Measurements from ENCODE around the gene EEF2. TPM values are rescaled to one million over a fixed set of nuclear protein-coding genes. Genes with fewer than 3 reads are reported as not detected.
A peak's percentile ranks its signal among the peaks of the same experiment; 100 is the strongest.
"Not testable (repeated sequence)": the region's sequence is repeated elsewhere in the genome, so short reads cannot be mapped to it uniquely, and the experiment has no call there.

EEF2 gene
- total and polyA plus RNA-seq, 4 donors: 244 to 1,090 (median 818) TPM

- TF ChIP-seq, protein P1, sequence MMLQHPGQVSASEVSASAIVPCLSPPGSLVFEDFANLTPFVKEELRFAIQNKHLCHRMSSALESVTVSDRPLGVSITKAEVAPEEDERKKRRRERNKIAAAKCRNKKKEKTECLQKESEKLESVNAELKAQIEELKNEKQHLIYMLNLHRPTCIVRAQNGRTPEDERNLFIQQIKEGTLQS (IDR thresholded peaks at IDR 0.05): no peak
- TF ChIP-seq, protein P2, sequence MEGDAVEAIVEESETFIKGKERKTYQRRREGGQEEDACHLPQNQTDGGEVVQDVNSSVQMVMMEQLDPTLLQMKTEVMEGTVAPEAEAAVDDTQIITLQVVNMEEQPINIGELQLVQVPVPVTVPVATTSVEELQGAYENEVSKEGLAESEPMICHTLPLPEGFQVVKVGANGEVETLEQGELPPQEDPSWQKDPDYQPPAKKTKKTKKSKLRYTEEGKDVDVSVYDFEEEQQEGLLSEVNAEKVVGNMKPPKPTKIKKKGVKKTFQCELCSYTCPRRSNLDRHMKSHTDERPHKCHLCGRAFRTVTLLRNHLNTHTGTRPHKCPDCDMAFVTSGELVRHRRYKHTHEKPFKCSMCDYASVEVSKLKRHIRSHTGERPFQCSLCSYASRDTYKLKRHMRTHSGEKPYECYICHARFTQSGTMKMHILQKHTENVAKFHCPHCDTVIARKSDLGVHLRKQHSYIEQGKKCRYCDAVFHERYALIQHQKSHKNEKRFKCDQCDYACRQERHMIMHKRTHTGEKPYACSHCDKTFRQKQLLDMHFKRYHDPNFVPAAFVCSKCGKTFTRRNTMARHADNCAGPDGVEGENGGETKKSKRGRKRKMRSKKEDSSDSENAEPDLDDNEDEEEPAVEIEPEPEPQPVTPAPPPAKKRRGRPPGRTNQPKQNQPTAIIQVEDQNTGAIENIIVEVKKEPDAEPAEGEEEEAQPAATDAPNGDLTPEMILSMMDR (IDR thresholded peaks at IDR 0.05; ENCODE audit: low read depth, low read length, missing input control): no peak
- no peak for TF ChIP-seq FOXA2 (IDR thresholded peaks at IDR 0.05)
Observed at GRCh38 chr19:4007836-4008539, 22.7 kb upstream of the EEF2 start (continued).

DNA sequence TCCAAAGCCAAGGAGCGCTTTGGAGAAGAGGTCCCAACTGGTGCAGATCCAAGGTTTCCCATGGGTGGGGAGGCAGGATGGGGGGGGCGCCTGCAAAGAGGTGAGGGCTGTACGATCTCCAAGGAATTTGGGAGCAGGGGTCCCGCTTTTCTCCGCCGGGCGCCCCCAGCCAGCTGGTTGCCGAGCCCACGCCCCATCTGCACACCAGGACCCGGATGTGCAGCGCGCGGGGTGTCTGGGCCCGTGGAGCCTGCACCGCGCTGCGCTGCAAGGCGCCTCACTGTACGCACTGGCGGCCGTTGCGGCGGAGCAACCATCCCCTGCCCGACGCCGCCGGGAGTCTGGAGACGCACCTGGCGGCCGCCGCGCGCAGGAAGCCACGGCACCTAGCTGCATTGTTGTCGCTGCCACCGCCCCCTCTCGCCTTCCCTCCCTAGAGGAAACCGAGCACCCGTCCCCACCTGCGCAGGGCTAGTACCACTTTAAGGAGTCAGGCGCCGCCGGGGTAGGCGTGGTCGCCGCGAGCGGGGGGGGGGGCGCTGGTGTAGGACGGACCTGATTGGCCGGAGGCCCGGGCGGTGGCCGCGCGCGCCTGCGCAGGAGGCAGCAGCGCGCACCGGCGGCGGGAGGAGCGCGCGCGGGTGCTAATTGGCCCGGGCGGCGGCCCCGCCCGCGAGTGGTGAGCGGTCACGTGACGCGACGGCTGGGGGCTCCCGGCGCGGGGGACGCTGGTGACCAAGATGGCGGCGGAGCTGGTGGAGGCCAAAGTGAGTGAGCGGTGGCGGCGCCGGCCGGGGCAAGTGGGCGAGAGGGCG lies 22.0 kb upstream of the EEF2 start, which contains the start of gene PIAS4:
Gene PIAS4 (plus strand): TSS at position 716 of the 815 bp plus-strand sequence. CDS start 25 bp downstream, at position 741.
- Histone ChIP-seq H3K4me3 (ENCODE audit: low read depth in 1 of 3, low read length in 3 of 3) (peak within 1 kb of the TSS; percentile 73 to 99 (median 95)), H3K9me3 (ENCODE audit: control insufficient read depth in 4 of 4, low read length in 3 of 4) (no peaks in the 10 kb centered on the region), H3K9ac (ENCODE audit: low read depth in 1 of 2, low read length in 2 of 2) (peak within 1 kb of the TSS; percentile 73 to 75), H3K36me3 (ENCODE audit: control insufficient read depth in 4 of 4, insufficient read depth in 3 of 4, low read depth in 1 of 4, low read length in 3 of 4) (no peaks in the 10 kb centered on the region), H3K4me1 (ENCODE audit: control insufficient read depth in 4 of 4, insufficient read depth in 4 of 4, low read length in 3 of 4) (peaks cover 22 to 48% (median 40%) of the 10 kb centered on the region in 4 donors), H3K27me3 (ENCODE audit: control insufficient read depth in 4 of 4, insufficient read depth in 4 of 4, low read length in 3 of 4) (no peaks in the 10 kb centered on the region), H3K27ac (ENCODE audit: low read depth in 1 of 2, low read length in 2 of 2) (peak within 1 kb of the TSS; percentile 79 to 82)
- peak; percentile 97 for DNase-seq (ENCODE audit: low spot score)
- TF ChIP-seq YY1 (IDR thresholded peaks at IDR 0.05) (peak; percentile 68), GABPA (IDR thresholded peaks at IDR 0.05 in 1 of 2, conservative IDR thresholded peaks at IDR 0.05 in 1 of 2) (peak in 1 of 2 donors; percentile 10), FOXA2 (IDR thresholded peaks at IDR 0.05) (no peak)
- under 1% methylated on average over 91 of the region's 91 CpGs for WGBS

- H3K27me3 ChIP-seq (ENCODE audit: control insufficient read depth in 4 of 4, insufficient read depth in 4 of 4, low read length in 3 of 4); H3K4me3 ChIP-seq (ENCODE audit: low read depth in 1 of 3, low read length in 3 of 3); H3K9me3 ChIP-seq (ENCODE audit: control insufficient read depth in 4 of 4, low read length in 3 of 4); H3K9ac ChIP-seq (ENCODE audit: low read depth in 1 of 2, low read length in 2 of 2); H3K36me3 ChIP-seq (ENCODE audit: control insufficient read depth in 4 of 4, insufficient read depth in 3 of 4, low read depth in 1 of 4, low read length in 3 of 4); DNase-seq (ENCODE audit: low spot score); H3K27ac ChIP-seq (ENCODE audit: low read depth in 1 of 2, low read length in 2 of 2): not testable (repeated sequence)
- H3K4me1 ChIP-seq (ENCODE audit: control insufficient read depth in 4 of 4, insufficient read depth in 4 of 4, low read length in 3 of 4): peaks cover 16 to 35% (median 29%) of the 10 kb centered on the region in 4 donors
- 95% methylated on average over 9 of the region's 9 CpGs for WGBS
Observed at GRCh38 chr19:4005436-4005835, 20.2 kb upstream of the EEF2 start.

DNA sequence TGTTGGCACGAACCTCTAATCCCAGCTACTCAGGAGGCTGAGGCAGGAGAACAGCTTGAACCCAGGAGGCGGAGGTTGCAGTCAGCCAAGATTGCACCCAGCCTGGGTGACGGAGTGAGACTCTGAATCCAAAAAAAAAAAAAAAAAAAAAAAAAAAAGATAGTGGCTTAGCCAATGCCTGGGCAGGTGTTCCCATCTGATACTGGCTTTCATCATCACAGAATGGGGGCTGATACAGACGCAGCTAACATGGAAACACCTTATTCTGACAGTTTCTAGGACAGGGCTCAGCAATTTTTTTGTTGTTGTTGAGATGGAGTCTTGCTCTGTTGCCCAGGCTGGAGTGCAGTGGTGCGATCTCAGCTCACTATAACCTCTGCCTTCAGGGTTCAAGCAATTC lies 15.5 kb upstream of the EEF2 start:
- H3K9me3 ChIP-seq (ENCODE audit: control insufficient read depth in 4 of 4, low read length in 3 of 4); H3K9ac ChIP-seq (ENCODE audit: low read depth in 1 of 2, low read length in 2 of 2); H3K27ac ChIP-seq (ENCODE audit: low read depth in 1 of 2, low read length in 2 of 2); H3K27me3 ChIP-seq (ENCODE audit: control insufficient read depth in 4 of 4, insufficient read depth in 4 of 4, low read length in 3 of 4); DNase-seq (ENCODE audit: low spot score); H3K36me3 ChIP-seq (ENCODE audit: control insufficient read depth in 4 of 4, insufficient read depth in 3 of 4, low read depth in 1 of 4, low read length in 3 of 4); H3K4me3 ChIP-seq (ENCODE audit: low read depth in 1 of 3, low read length in 3 of 3); H3K4me1 ChIP-seq (ENCODE audit: control insufficient read depth in 4 of 4, insufficient read depth in 4 of 4, low read length in 3 of 4): not testable (repeated sequence)
- WGBS: 78% methylated on average over 5 of the region's 5 CpGs

DNA sequence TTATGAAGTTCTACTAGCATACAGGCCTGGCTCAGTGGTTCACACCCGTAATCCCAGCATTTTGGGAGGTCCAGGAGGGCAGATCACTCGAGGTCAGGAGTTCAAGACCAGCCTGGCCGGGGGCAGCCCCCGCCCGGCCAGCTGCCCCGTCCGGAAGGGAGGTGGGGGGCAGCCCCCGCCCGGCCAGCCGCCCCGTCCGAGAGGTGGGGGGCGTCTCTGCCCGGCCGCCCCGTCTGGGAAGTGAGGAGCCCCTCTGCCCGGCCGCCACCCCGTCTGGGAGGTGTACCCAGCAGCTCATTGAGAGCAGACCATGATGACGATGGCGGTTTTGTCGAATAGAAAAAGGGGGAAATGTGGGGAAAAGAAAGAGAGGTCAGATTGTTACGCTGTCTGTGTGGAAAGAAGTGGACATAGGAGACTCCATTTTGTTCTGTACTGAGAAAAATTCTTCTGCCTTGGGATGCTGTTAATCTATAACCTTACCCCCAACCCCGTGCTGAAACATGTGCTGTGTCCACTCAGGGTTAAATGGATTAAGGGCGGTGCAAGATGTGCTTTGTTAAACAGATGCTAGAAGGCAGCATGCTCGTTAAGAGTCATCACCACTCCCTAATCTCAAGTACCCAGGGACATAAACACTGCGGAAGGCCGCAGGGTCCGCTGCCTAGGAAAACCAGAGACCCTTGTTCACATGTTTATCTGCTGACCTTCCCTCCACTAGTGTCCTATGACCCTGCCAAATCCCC lies 13.6 kb upstream of the EEF2 start:
- not testable (repeated sequence) for H3K9me3 ChIP-seq (ENCODE audit: control insufficient read depth in 4 of 4, low read length in 3 of 4); H3K9ac ChIP-seq (ENCODE audit: low read depth in 1 of 2, low read length in 2 of 2); DNase-seq (ENCODE audit: low spot score); H3K36me3 ChIP-seq (ENCODE audit: control insufficient read depth in 4 of 4, insufficient read depth in 3 of 4, low read depth in 1 of 4, low read length in 3 of 4); H3K4me1 ChIP-seq (ENCODE audit: control insufficient read depth in 4 of 4, insufficient read depth in 4 of 4, low read length in 3 of 4); H3K27ac ChIP-seq (ENCODE audit: low read depth in 1 of 2, low read length in 2 of 2); H3K4me3 ChIP-seq (ENCODE audit: low read depth in 1 of 3, low read length in 3 of 3); H3K27me3 ChIP-seq (ENCODE audit: control insufficient read depth in 4 of 4, insufficient read depth in 4 of 4, low read length in 3 of 4)
- WGBS: 86% methylated on average over 29 of the region's 29 CpGs
